ENCODE measurements around the gene DNAJC6. TPM values are rescaled to one million over a fixed set of nuclear protein-coding genes. Genes with fewer than 3 reads are reported as not detected.

Gene DNAJC6
- total RNA-seq, 4 donors from 2014 or later = 0.99 to 3.6 (median 2.5) TPM

GRCh38 chr1:65429806-65430205 lies 120.5 kb downstream of the DNAJC6 start:
- 55 to 56% methylated on average over 7 of the region's 7 CpGs for WGBS, 2 donors
- no peak overlapping the region for H3K4me3 ChIP-seq (ENCODE audit: low read depth, poor library complexity, severe bottlenecking)
- DNase-seq (ENCODE audit: low spot score in 2 of 2) = no peak
- intact Hi-C loops (cut with DNase I; ENCODE audit: low total_unique reads) = no loop called here
- TF ChIP-seq CTCF (IDR thresholded peaks at IDR 0.05) = no peak
- no peak for TF ChIP-seq POLR2A (IDR thresholded peaks at IDR 0.05)

- intact Hi-C loops (cut with DNase I; ENCODE audit: low total_unique reads) = no loop called here
- H3K4me3 ChIP-seq (ENCODE audit: low read depth, poor library complexity, severe bottlenecking) = no peak overlapping the region
- 50 to 65% methylated on average over 1 of the region's 1 CpG for WGBS, 2 donors
- no peak for TF ChIP-seq POLR2A (IDR thresholded peaks at IDR 0.05)
- no peak for TF ChIP-seq CTCF (IDR thresholded peaks at IDR 0.05)
- no peak for DNase-seq (ENCODE audit: low spot score in 2 of 2)
Measured at GRCh38 chr1:65431111-65431705, 121.9 kb downstream of the DNAJC6 start.

- DNase-seq (ENCODE audit: low spot score in 2 of 2) = no peak
- H3K4me3 ChIP-seq (ENCODE audit: low read depth, poor library complexity, severe bottlenecking) = no peak overlapping the region
- intact Hi-C loops (cut with DNase I; ENCODE audit: low total_unique reads) = no loop called here
- 78 to 81% methylated on average over 8 of the region's 8 CpGs for WGBS, 2 donors
- no peak for TF ChIP-seq POLR2A (IDR thresholded peaks at IDR 0.05)
- TF ChIP-seq CTCF (IDR thresholded peaks at IDR 0.05) = no peak
Measured at GRCh38 chr1:65432918-65433317, 123.6 kb downstream of the DNAJC6 start.

GRCh38 chr1:65434255-65434654 lies 124.9 kb downstream of the DNAJC6 start:
- H3K4me3 ChIP-seq (ENCODE audit: low read depth, poor library complexity, severe bottlenecking) = no peak overlapping the region
- DNase-seq (ENCODE audit: low spot score in 2 of 2) = no peak
- 91 to 94% methylated on average over 1 of the region's 1 CpG for WGBS, 2 donors
- intact Hi-C loops (cut with DNase I; ENCODE audit: low total_unique reads) = no loop called here
- no peak for TF ChIP-seq CTCF (IDR thresholded peaks at IDR 0.05)
- TF ChIP-seq POLR2A (IDR thresholded peaks at IDR 0.05) = no peak

GRCh38 chr1:65434760-65435159 lies 125.4 kb downstream of the DNAJC6 start:
- no peak overlapping the region for H3K4me3 ChIP-seq (ENCODE audit: low read depth, poor library complexity, severe bottlenecking)
- DNase-seq (ENCODE audit: low spot score in 2 of 2) = no peak
- no peak for TF ChIP-seq POLR2A (IDR thresholded peaks at IDR 0.05)
- no peak for TF ChIP-seq CTCF (IDR thresholded peaks at IDR 0.05)
- intact Hi-C loops (cut with DNase I; ENCODE audit: low total_unique reads) = no loop called here
- WGBS, 2 donors = 68 to 69% methylated on average over 3 of the region's 3 CpGs

GRCh38 chr1:65435987-65436386 lies 126.6 kb downstream of the DNAJC6 start:
- no peak for TF ChIP-seq CTCF (IDR thresholded peaks at IDR 0.05)
- TF ChIP-seq POLR2A (IDR thresholded peaks at IDR 0.05) = no peak
- no peak overlapping the region for H3K4me3 ChIP-seq (ENCODE audit: low read depth, poor library complexity, severe bottlenecking)
- 39 to 47% methylated on average over 2 of the region's 2 CpGs for WGBS, 2 donors
- DNase-seq (ENCODE audit: low spot score in 2 of 2) = no peak
- intact Hi-C loops (cut with DNase I; ENCODE audit: low total_unique reads) = no loop called here
